Mucosa of descending colon (tissue), 3 donors: Measurements from ENCODE around the gene CYP2B6. TPM values are rescaled to one million over a fixed set of nuclear protein-coding genes. Genes with fewer than 3 reads are reported as not detected.

Experiments used
- ATAC-seq: fragments of 200-7000 bp; cut with Tn5 transposase; one replicate; pipeline ENCODE4 v1.9.1; 2020; ENCODE audit warnings: mild to moderate bottlenecking, moderate library complexity
- DNase-seq, 3 donors: peaks; one replicate each; pipeline ENCODE4 v3.0.0-alpha.2; 2020
- H3K36me3 ChIP-seq: fragments of 200-600 bp; one replicate; pipeline ENCODE4 v1.8.0; 2021; ENCODE audit warnings: low read depth, mild to moderate bottlenecking
- H3K4me1 ChIP-seq: fragments of 200-600 bp; one replicate; pipeline ENCODE4 v1.8.0; 2021; ENCODE audit warnings: low read depth, mild to moderate bottlenecking
- H3K4me3 ChIP-seq: fragments of 200-600 bp; one replicate; pipeline ENCODE4 v1.8.0; 2021; ENCODE audit warnings: mild to moderate bottlenecking
- H3K9me3 ChIP-seq: fragments of 200-600 bp; one replicate; pipeline ENCODE4 v1.8.0; 2021; ENCODE audit warnings: mild to moderate bottlenecking
- CTCF ChIP-seq: fragments of 200-600 bp; IDR thresholded peaks from one replicate; pipeline ENCODE4 v1.8.0; 2022; ENCODE audit warnings: antibody characterized with exemption, mild to moderate bottlenecking
- intact Hi-C, 2 donors: fragments of 100-400 bp; cut with DNase I in 1 of 2; cut with micrococcal nuclease in 1 of 2; formaldehyde crosslinking; loops; one replicate each; pipeline versions ENCODE4 v1.11.0 to v1.11.1; 2022; cut with DNase I, micrococcal nuclease
- total RNA-seq, 3 donors: library from RNA; stranded (reverse); fragmentation: NEBNext Ultra II Directional in 2 of 3; extraction: Animal tissue kit (Norgen Biotek cat#: 25700) in 2 of 3; gene quantifications; one replicate each; pipeline versions ENCODE4 v1.2.1 to v1.2.4, GENCODE V29; 2021 to 2023
- donor health status: DM: no; HTN: no; CAD: no; lungs with moderate emphysema.
- donor health status: DM: no; HTN: no; CAD: no.
- donor health status: DM: no; HTN: yes; CAD: no.

The CYP2B6 gene
- total RNA-seq, 3 donors from 2014 or later = 3.7 to 11.4 (median 6.0) TPM

- DNase-seq (no peak), ATAC-seq (no peak)
- intact Hi-C loops = no loop called here
- Histone ChIP-seq H3K4me1 (no peaks in the 10 kb centered on the region), H3K9me3 (no peaks in the 10 kb centered on the region), H3K4me3 (no peak overlapping the region), H3K36me3 (no peaks in the 10 kb centered on the region)
- no peak for TF ChIP-seq CTCF
Measured at GRCh38 chr19:41009700-41010235, 18.7 kb downstream of the CYP2B6 start.

GRCh38 chr19:41013359-41013758 is 22.3 kb downstream of the CYP2B6 start:
- H3K9me3 ChIP-seq = no peaks in the 10 kb centered on the region
- intact Hi-C loops = no loop called here
- no peak overlapping the region for H3K4me3 ChIP-seq
- ATAC-seq (peak; percentile 84), DNase-seq (no peak)
- no peaks in the 10 kb centered on the region for H3K36me3 ChIP-seq
- no peaks in the 10 kb centered on the region for H3K4me1 ChIP-seq
- TF ChIP-seq CTCF = no peak

DNA sequence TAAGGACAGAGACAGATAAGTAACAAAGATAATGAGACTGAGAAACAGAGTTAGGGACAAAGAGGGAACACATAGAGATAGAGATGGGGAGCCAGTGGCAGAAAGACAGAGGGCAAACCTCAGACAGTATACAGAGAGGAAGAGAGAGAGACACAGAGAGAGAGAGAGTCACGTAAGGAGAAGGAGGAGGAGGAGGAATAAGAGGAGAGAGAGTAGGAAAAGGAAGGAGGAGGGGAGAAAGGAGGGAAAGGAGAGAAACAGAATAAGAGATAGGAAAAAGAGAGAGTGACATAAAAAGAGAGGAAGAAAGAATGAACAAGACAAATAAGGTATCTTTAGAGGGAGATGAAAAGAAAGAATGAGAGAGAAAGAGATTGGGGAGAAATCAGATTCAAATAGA is 23.6 kb downstream of the CYP2B6 start:
- Histone ChIP-seq H3K9me3 (no peaks in the 10 kb centered on the region), H3K4me3 (no peak overlapping the region), H3K4me1 (no peaks in the 10 kb centered on the region), H3K36me3 (no peaks in the 10 kb centered on the region)
- no peak for ATAC-seq
- intact Hi-C loops = loop anchor here in 1 of 2 donors (5.0 kb wide), 1 partner anchor 148 kb away; no protein-coding TSS in a partner anchor
- no peak for TF ChIP-seq CTCF
- DNase-seq = no peak

DNA sequence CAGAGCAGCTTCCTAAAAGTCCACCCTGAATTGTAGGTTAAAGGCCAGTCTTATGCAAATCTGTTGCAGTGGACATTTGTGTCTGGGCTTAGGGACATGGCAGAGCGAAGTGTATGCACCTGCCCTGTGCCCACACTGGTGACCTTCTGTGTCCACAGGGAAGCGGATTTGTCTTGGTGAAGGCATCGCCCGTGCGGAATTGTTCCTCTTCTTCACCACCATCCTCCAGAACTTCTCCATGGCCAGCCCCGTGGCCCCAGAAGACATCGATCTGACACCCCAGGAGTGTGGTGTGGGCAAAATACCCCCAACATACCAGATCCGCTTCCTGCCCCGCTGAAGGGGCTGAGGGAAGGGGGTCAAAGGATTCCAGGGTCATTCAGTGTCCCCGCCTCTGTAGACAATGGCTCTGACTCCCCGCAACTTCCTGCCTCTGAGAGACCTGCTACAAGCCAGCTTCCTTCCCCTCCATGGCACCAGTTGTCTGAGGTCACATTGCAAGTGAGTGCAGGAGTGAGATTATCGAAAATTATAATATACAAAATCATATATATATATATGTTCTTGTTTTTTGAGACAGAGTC is 25.5 kb downstream of the CYP2B6 start:
- Histone ChIP-seq H3K9me3 (no peaks in the 10 kb centered on the region), H3K4me3 (no peak overlapping the region), H3K4me1 (no peaks in the 10 kb centered on the region), H3K36me3 (no peaks in the 10 kb centered on the region)
- DNase-seq = no peak
- ATAC-seq = no peak
- intact Hi-C loops = loop anchor here in 1 of 2 donors (5.0 kb wide), 1 partner anchor 146 kb away; no protein-coding TSS in a partner anchor
- no peak for TF ChIP-seq CTCF

DNA sequence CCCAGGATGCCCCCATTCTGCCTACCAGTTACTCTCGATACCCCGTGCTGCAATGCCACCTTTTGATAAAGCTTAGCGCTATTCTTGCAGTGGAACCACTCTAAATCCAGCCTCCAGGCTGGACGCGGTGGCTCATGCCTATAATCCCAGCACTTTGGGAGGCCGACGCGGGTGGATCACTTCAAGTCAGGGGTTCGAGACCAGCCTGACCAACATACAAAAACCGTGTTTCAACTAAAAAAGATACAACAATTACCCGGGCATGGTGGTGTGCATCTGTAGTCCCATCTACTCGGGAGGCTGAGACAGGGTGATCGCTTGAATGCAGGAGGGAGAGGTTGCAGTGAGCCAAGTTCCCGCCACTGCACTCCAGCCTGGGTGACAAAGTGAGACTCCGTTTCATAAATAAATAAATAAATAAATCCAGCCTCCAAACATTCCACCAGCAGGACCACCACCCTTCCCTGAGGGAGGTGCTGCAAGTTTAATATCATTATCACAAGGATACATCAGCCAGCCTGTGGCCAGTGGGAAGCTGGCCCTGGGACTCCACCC is 27.7 kb downstream of the CYP2B6 start:
- no peaks in the 10 kb centered on the region for H3K4me1 ChIP-seq
- ATAC-seq (no peak), DNase-seq (no peak)
- H3K4me3 ChIP-seq = no peak overlapping the region
- H3K9me3 ChIP-seq = no peaks in the 10 kb centered on the region
- H3K36me3 ChIP-seq = no peaks in the 10 kb centered on the region
- intact Hi-C loops = loop anchor here in 1 of 2 donors (5.0 kb wide), 1 partner anchor 143 kb away; no protein-coding TSS in a partner anchor
- no peak for TF ChIP-seq CTCF
